MM.1S (cell line): ENCODE measurements around the gene ALDOB.

Experiments
- EZH2 ChIP-seq: fragments of 300-600 bp; sonication (generic); optimal IDR thresholded peaks from 2 replicates; pipeline ENCODE3; 2017; ENCODE audit warnings: low read depth, mild to moderate bottlenecking, antibody characterized with exemption, low read length, mixed read lengths
- TF ChIP-seq, protein P1 (sequence below): fragments of 300-600 bp; sonication (generic); IDR thresholded peaks from 2 replicates; pipeline ENCODE4 v1.5.1; 2016; ENCODE audit warnings: antibody characterized with exemption, low read length, mixed read lengths

DNA sequence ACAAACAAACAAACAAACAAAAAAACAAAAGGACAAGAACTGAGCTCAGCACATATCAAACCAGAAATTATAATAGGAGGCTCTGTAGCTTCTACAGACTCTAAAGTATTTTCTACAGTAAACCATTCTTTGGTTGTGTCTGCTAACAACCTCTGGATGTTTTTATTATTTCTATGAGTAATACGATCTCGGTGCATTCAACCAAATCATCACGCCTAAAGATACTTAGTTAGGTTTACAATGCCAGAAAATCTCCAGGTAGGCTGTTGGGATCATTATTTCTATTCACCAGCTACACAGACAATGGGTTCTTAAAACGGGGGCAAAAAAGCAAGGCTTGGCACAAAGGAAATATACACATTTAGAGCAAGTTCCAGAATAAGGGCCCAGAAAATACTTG lies 41.6 kb upstream of the ALDOB start:
- TF ChIP-seq, protein P1, sequence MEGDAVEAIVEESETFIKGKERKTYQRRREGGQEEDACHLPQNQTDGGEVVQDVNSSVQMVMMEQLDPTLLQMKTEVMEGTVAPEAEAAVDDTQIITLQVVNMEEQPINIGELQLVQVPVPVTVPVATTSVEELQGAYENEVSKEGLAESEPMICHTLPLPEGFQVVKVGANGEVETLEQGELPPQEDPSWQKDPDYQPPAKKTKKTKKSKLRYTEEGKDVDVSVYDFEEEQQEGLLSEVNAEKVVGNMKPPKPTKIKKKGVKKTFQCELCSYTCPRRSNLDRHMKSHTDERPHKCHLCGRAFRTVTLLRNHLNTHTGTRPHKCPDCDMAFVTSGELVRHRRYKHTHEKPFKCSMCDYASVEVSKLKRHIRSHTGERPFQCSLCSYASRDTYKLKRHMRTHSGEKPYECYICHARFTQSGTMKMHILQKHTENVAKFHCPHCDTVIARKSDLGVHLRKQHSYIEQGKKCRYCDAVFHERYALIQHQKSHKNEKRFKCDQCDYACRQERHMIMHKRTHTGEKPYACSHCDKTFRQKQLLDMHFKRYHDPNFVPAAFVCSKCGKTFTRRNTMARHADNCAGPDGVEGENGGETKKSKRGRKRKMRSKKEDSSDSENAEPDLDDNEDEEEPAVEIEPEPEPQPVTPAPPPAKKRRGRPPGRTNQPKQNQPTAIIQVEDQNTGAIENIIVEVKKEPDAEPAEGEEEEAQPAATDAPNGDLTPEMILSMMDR: no peak
- TF ChIP-seq EZH2: no peak
